Left ventricle myocardium inferior (tissue), 1 donor: ENCODE measurements around the gene NRXN3. TPM values are rescaled to one million over a fixed set of nuclear protein-coding genes. Genes with fewer than 3 reads are reported as not detected.

Experiments used
- DNase-seq: peaks from one replicate; pipeline ENCODE4 v3.0.0-alpha.2; 2020
- H3K27ac ChIP-seq: fragments of 200-600 bp; replicated peaks from 2 replicates; pipeline ENCODE4 v1.8.0; 2021
- H3K27me3 ChIP-seq: fragments of 200-600 bp; 2 replicates; pipeline ENCODE4 v1.8.0; 2021; ENCODE audit warnings: low read depth
- H3K36me3 ChIP-seq: fragments of 200-600 bp; 2 replicates; pipeline ENCODE4 v1.8.0; 2021
- H3K4me1 ChIP-seq: fragments of 200-600 bp; 2 replicates; pipeline ENCODE4 v1.8.0; 2021
- H3K4me3 ChIP-seq: fragments of 200-600 bp; 2 replicates; pipeline ENCODE4 v1.8.0; 2021; ENCODE audit warnings: mild to moderate bottlenecking, moderate library complexity
- H3K9me3 ChIP-seq: fragments of 200-600 bp; replicated peaks from 2 replicates; pipeline ENCODE4 v1.8.0; 2021
- intact Hi-C: fragments of 100-400 bp; cut with micrococcal nuclease; formaldehyde crosslinking; loops from one replicate; pipeline ENCODE4 v1.11.0; 2022
- total RNA-seq: library from RNA; stranded (reverse); fragmentation: NEBNext Ultra II Directional; extraction: Animal tissue kit (Norgen Biotek cat#: 25700); gene quantifications from one replicate; pipeline ENCODE4 v1.2.1, GENCODE V29; 2021
- TF ChIP-seq, protein P1 (sequence below): fragments of 200-600 bp; IDR thresholded peaks from 2 replicates; pipeline ENCODE4 v1.8.0; 2021; ENCODE audit warnings: antibody characterized with exemption, mild to moderate bottlenecking, borderline replicate concordance
- donor health status: DM: no; HTN: yes; CAD: no; lungs with severe emphysema.

Gene NRXN3
- total RNA-seq, 1 donor from 2014 or later = 1.2 TPM

DNA sequence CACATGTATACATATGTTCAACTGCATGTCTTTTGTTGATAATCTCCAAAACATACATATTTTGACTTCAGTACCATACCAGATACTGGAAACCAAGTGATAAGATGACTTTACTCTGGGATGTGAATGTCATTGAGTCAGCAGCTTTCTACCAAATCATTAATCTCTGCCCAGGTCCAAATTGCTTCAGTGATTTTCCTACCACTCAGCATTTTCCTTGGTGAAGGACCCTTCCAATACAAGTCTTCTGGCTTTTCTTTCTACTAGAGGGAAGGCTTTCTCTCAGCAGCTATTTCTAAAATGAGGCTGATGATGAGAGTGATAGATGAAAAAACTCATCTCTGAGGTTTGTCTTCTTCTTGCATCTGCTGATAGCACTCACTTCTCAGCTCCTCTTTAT is 1008.5 kb downstream of the NRXN3 start:
- no peaks in the 10 kb centered on the region for H3K4me1 ChIP-seq
- TF ChIP-seq, protein P1, sequence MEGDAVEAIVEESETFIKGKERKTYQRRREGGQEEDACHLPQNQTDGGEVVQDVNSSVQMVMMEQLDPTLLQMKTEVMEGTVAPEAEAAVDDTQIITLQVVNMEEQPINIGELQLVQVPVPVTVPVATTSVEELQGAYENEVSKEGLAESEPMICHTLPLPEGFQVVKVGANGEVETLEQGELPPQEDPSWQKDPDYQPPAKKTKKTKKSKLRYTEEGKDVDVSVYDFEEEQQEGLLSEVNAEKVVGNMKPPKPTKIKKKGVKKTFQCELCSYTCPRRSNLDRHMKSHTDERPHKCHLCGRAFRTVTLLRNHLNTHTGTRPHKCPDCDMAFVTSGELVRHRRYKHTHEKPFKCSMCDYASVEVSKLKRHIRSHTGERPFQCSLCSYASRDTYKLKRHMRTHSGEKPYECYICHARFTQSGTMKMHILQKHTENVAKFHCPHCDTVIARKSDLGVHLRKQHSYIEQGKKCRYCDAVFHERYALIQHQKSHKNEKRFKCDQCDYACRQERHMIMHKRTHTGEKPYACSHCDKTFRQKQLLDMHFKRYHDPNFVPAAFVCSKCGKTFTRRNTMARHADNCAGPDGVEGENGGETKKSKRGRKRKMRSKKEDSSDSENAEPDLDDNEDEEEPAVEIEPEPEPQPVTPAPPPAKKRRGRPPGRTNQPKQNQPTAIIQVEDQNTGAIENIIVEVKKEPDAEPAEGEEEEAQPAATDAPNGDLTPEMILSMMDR = no peak
- H3K27me3 ChIP-seq = no peaks in the 10 kb centered on the region
- no peak overlapping the region for H3K4me3 ChIP-seq
- H3K27ac ChIP-seq = no peak overlapping the region
- H3K9me3 ChIP-seq = no peaks in the 10 kb centered on the region
- H3K36me3 ChIP-seq = no peaks in the 10 kb centered on the region
- DNase-seq = no peak
- intact Hi-C loops = no loop called here

DNA sequence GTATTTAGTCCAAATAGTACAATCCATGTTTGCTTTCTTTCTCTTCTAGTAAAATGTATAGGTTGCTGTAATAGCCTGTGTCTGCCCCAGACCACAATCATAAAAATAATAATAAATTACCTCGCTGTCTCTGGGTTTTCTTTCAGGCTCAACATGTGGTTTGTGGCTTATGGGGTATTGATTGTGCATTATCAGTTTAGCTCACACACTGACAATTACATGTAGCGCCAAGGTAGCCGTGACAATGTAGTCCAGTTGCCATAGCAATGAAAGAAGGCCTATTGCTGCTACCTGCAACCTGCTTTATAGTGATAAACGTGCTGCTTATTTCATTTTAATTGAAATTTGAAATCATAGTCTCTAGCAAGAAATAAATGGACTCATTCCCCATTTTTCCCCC is 1009.8 kb downstream of the NRXN3 start:
- Histone ChIP-seq H3K36me3 (no peaks in the 10 kb centered on the region), H3K4me1 (no peaks in the 10 kb centered on the region), H3K4me3 (no peak overlapping the region), H3K27ac (no peak overlapping the region), H3K9me3 (no peaks in the 10 kb centered on the region), H3K27me3 (no peaks in the 10 kb centered on the region)
- TF ChIP-seq, protein P1 = no peak
- DNase-seq = no peak
- intact Hi-C loops = no loop called here

GRCh38 chr14:79180656-79181055 is 1010.5 kb downstream of the NRXN3 start:
- TF ChIP-seq, protein P1 = no peak
- intact Hi-C loops = no loop called here

DNA sequence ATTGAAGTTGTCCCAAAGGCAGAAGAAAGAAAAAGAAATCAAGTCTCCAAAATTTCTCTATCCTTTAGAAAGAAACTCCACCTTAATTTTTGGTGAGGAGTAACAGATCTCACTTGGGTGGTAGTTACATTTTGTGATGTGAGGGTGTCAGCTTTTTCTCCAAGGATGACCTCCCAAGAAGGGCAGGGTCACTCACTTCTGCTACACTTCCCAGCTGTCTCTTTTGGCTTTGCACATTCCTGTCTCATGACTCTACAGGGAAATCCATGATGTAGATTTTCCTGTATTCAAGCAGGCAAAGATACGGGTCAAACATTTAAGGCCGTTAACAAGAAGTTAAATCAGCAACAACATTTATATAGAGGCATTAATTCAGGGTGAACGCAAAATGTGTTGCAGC is 1016.4 kb downstream of the NRXN3 start:
- H3K36me3 ChIP-seq = no peaks in the 10 kb centered on the region
- TF ChIP-seq, protein P1 = no peak
- DNase-seq = no peak
- intact Hi-C loops = no loop called here
- no peak overlapping the region for H3K27ac ChIP-seq
- no peaks in the 10 kb centered on the region for H3K9me3 ChIP-seq
- no peak overlapping the region for H3K4me3 ChIP-seq
- H3K27me3 ChIP-seq = no peaks in the 10 kb centered on the region
- no peaks in the 10 kb centered on the region for H3K4me1 ChIP-seq

More at GRCh38 chr14:79180656-79181055, 1010.5 kb downstream of the NRXN3 start:
- DNase-seq = no peak
- no peaks in the 10 kb centered on the region for H3K36me3 ChIP-seq
- H3K27me3 ChIP-seq = no peaks in the 10 kb centered on the region
- no peak overlapping the region for H3K4me3 ChIP-seq
- no peaks in the 10 kb centered on the region for H3K4me1 ChIP-seq
- H3K27ac ChIP-seq = no peak overlapping the region
- H3K9me3 ChIP-seq = no peaks in the 10 kb centered on the region

DNA sequence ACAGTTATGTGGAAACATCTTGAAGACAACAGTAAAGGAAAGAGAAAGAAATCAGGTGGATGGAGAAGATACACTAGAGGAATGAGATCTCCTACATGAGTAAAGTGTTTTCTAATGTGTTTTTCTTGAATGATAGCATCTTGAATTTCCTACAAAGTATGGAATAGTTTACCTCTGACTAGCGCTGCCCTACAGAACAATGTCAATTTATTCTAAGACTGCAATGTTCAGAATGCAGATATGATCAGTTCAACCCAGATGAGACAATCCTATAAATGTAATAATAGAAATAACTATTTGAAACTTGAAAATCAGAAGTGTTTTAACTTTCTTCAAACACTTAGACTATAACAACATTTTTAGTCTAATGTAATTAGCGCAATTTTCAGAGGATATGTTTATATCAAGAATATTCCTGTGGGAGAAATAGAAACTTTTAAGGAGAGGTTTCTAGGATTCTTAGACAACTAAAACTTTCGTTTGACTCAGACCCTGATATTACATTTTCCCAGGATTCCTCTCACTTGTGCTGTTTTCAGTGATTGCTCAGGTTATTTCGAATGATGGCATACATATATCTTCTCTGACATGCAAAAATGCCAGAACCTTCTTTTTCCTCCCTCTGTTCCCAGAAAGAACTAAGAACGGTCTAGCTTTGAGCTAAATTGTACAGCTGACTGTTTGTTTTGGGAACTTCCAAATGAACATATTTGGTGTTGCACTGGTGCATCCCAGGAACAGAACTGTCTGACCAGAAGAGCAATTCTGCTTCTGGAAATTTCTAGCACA is 1023.7 kb downstream of the NRXN3 start:
- intact Hi-C loops = no loop called here
- Histone ChIP-seq H3K27me3 (no peaks in the 10 kb centered on the region), H3K27ac (no peak overlapping the region), H3K36me3 (no peaks in the 10 kb centered on the region), H3K4me3 (no peak overlapping the region), H3K9me3 (no peaks in the 10 kb centered on the region), H3K4me1 (no peaks in the 10 kb centered on the region)
- DNase-seq = no peak
- TF ChIP-seq, protein P1 = no peak
